Breast epithelium (tissue), 3 donors: Measurements from ENCODE around the gene CDCP2.

Experiments used
- CTCF ChIP-seq, 3 donors: fragments of 450-650 bp; IDR thresholded peaks; one replicate each; pipeline ENCODE4 v1.5.1; 2016 to 2017; ENCODE audit warnings: antibody characterized with exemption in 3 of 3, mild to moderate bottlenecking in 3 of 3, moderate library complexity in 3 of 3
- POLR2A ChIP-seq: fragments of 450-650 bp; IDR thresholded peaks from one replicate; pipeline ENCODE4 v1.6.1; 2016; ENCODE audit warnings: antibody characterized with exemption, mild to moderate bottlenecking, moderate library complexity
- POLR2AphosphoS5 ChIP-seq, 3 donors: sonication (generic); formaldehyde crosslinking; IDR thresholded peaks; one replicate each; pipeline ENCODE4 v1.6.1; 2017; ENCODE audit warnings: antibody characterized with exemption in 3 of 3

GRCh38 chr1:54199151-54199764 is 46.5 kb upstream of the CDCP2 start:
- TF ChIP-seq POLR2AphosphoS5 (IDR thresholded peaks at IDR 0.05) (no peak), CTCF (IDR thresholded peaks at IDR 0.05) (no peak), POLR2A (no peak)
